GM19099 (cell line): ENCODE data around the gene C16orf95.

Experiments used
- POLR2A ChIP-seq: IDR thresholded peaks from 3 replicates; pipeline ENCODE4 v1.6.1; 2011; ENCODE audit warnings: low read depth; ENCODE audit not compliant: insufficient read length; ENCODE audit errors: extremely low read depth

C16orf95 gene

GRCh38 chr16:87317750-87318644, 805 bp upstream of the C16orf95 start:
- TF ChIP-seq POLR2A = no peak

- TF ChIP-seq POLR2A = no peak
Measured at GRCh38 chr16:87316450-87316922, 706 bp downstream of the C16orf95 start.

- no peak for TF ChIP-seq POLR2A
Measured at GRCh38 chr16:87314990-87315420, 2.2 kb downstream of the C16orf95 start.

- no peak for TF ChIP-seq POLR2A
Measured at GRCh38 chr16:87312008-87312407, 5.2 kb downstream of the C16orf95 start.

- TF ChIP-seq POLR2A = no peak
Measured at GRCh38 chr16:87311387-87311786, 5.8 kb downstream of the C16orf95 start.

- no peak for TF ChIP-seq POLR2A
Measured at GRCh38 chr16:87310610-87311009, 6.6 kb downstream of the C16orf95 start.

- TF ChIP-seq POLR2A = no peak
Measured at GRCh38 chr16:87309620-87310525, 7.3 kb downstream of the C16orf95 start.

GRCh38 chr16:87308826-87309225, 8.4 kb downstream of the C16orf95 start:
- TF ChIP-seq POLR2A = no peak

- no peak for TF ChIP-seq POLR2A
Measured at GRCh38 chr16:87306516-87306915, 10.7 kb downstream of the C16orf95 start.

- no peak for TF ChIP-seq POLR2A
Measured at GRCh38 chr16:87305505-87306391, 11.4 kb downstream of the C16orf95 start.

- TF ChIP-seq POLR2A = no peak
Measured at GRCh38 chr16:87304951-87305350, 12.2 kb downstream of the C16orf95 start.

GRCh38 chr16:87303962-87304521, 13.2 kb downstream of the C16orf95 start:
- TF ChIP-seq POLR2A = no peak

- TF ChIP-seq POLR2A = no peak
Measured at GRCh38 chr16:87303431-87303930, 13.7 kb downstream of the C16orf95 start.

GRCh38 chr16:87298857-87299465, 18.2 kb downstream of the C16orf95 start:
- TF ChIP-seq POLR2A = no peak
